ENCODE measurements around the gene SNX21.

Gene SNX21

GRCh38 chr20:45883100-45883469 is 49.5 kb downstream of the SNX21 start:
- DNase-seq = no peak

GRCh38 chr20:45886590-45887345 is 53.2 kb downstream of the SNX21 start:
- DNase-seq = no peak

GRCh38 chr20:45887346-45887715 is 53.7 kb downstream of the SNX21 start, which contains the start of gene SPATA25:
SPATA25 (minus strand) TSS chr20:45887622; CDS start chr20:45887590, 32 bp downstream.
- DNase-seq = no peak

GRCh38 chr20:45888681-45889080 is 55.1 kb downstream of the SNX21 start:
- no peak for DNase-seq

GRCh38 chr20:45890077-45890984 is 56.7 kb downstream of the SNX21 start:
- peak; percentile 65 for DNase-seq

GRCh38 chr20:45890985-45891983 is 57.7 kb downstream of the SNX21 start, which contains the start of the genes CTSA and NEURL2:
CTSA (plus strand) TSS chr20:45891335; CDS start chr20:45891569, 234 bp downstream.
NEURL2 (minus strand) TSS chr20:45891208; CDS start chr20:45890991, 217 bp downstream.
- DNase-seq = peak; percentile 86

GRCh38 chr20:45892049-45892825 is 58.6 kb downstream of the SNX21 start:
- no peak for DNase-seq
